ENCODE data around the gene TCEA2.
"Not testable (repeated sequence)": the region's sequence is repeated elsewhere in the genome, so short reads cannot be mapped to it uniquely, and the experiment has no call there.

TCEA2 gene

DNA sequence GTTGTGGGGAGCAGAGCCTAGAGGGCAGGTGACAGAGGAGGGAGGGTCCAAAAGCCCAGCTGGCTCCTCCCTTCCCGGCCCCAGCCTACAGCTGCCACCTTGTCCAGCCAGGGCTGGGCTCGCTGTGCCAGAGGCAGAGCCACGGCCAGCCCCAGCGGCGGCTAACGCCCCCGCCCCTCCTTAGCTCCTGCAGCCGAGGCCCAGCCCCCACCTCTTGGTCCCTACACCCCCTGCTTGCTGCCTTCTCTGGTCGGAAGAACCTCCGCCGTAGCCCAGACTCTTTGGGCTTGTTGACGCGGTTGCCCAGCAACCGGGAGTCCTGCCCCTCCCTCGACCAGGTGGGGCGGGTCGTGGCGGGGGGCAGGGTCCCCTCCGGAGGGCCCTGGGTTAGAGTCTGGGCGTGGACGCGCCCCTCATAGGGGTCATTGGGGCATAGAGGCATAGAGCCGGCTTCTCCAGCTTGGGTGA lies 21.7 kb downstream of the TCEA2 start:
- no peak for DNase-seq (ENCODE audit: low read depth)
- no peak overlapping the region for H3K4me3 ChIP-seq (ENCODE audit: low read depth, low read length)

DNA sequence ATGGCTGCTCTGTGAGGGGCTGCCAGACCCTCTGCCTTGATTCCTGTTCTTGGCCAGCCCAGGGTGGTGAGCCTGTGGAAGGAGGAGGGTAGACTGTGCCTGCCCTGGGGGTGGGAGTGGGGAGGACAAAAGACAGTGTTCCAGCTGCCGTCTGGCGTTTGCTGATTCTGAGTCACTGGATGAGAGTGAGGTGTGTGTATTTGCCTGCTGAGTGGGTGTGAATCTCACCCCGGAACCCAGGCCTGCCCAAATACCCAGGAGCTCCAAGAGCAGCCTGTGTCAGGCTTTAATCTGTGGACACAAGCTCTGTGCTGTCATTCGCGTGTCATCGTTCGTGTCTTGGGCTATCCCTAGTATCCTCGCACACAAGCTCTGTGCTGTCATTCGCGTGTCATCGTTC lies 23.8 kb downstream of the TCEA2 start:
- H3K4me3 ChIP-seq (ENCODE audit: low read depth, low read length) = no peak overlapping the region
- no peak for DNase-seq (ENCODE audit: low read depth)

DNA sequence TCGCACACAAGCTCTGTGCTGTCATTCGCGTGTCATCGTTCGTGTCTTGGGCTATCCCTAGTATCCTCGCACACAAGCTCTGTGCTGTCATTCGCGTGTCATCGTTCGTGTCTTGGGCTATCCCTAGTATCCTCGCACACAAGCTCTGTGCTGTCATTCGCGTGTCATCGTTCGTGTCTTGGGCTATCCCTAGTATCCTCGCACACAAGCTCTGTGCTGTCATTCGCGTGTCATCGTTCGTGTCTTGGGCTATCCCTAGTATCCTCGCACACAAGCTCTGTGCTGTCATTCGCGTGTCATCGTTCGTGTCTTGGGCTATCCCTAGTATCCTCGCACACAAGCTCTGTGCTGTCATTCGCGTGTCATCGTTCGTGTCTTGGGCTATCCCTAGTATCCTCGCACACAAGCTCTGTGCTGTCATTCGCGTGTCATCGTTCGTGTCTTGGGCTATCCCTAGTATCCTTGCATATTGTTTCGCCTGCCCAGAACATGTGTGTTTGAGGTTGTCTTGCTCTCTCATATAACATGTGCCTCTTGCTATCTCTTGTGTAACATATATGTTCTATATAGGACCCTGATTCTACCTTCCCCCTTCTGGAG lies 24.3 kb downstream of the TCEA2 start:
- DNase-seq (ENCODE audit: low read depth); H3K4me3 ChIP-seq (ENCODE audit: low read depth, low read length): not testable (repeated sequence)

DNA sequence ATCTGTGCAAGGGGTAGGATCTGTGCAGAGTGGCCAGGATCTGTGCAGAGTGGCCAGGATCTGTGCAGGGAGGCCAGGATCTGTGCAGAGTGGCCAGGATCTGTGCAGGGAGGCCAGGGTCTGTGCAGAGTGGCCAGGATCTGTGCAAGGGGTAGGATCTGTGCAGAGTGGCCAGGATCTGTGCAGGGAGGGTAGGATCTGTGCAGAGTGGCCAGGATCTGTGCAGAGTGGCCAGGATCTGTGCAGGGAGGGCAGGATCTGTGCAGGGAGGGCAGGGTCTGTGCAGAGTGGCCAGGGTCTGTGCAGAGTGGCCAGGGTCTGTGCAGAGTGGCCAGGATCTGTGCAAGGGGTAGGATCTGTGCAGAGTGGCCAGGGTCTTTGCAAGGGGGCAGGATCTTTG lies 25.6 kb downstream of the TCEA2 start:
- DNase-seq (ENCODE audit: low read depth); H3K4me3 ChIP-seq (ENCODE audit: low read depth, low read length): not testable (repeated sequence)

DNA sequence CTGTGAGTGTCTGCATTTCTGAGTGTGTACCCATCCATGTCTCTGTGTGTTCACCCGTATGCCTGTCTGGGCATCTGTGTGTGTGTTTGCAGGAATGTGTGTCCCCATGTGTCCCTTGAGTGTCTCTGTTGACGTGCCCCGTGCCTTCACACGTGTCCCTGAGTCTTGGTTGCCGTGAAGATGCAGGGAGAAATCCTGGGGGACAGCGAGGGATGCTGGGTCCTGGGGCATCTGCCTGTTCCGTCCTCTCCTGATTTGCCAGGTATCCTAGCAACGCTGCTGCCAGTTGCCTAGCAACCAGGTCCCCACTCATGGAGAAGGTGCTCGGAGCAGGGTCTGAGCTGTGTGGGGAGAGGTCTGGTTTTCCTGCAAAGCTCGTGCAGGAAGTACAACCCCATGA lies 27.2 kb downstream of the TCEA2 start:
- DNase-seq (ENCODE audit: low read depth) = no peak
- H3K4me3 ChIP-seq (ENCODE audit: low read depth, low read length) = no peak overlapping the region

DNA sequence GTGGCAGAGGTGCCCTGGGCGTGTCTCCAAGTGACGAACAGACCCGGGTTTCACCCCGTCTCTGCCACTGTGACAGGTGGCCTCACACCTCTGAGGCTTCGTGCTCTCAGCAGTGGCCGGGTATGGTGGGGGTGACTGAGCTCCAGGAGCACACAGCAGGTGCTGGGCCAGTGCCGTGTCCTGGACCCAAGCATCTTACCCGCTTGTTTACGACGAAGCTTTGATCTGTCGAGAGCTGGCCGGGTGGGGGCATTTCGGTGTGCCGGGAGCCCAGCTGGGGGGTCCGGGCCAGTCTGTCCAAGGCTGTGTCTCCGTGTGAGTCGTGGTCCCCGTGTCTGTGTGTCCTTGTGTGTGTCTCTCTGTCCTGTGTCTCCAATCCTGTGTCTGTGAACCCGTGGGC lies 28.3 kb downstream of the TCEA2 start:
- H3K4me3 ChIP-seq (ENCODE audit: low read depth, low read length) = no peak overlapping the region
- DNase-seq (ENCODE audit: low read depth) = no peak

DNA sequence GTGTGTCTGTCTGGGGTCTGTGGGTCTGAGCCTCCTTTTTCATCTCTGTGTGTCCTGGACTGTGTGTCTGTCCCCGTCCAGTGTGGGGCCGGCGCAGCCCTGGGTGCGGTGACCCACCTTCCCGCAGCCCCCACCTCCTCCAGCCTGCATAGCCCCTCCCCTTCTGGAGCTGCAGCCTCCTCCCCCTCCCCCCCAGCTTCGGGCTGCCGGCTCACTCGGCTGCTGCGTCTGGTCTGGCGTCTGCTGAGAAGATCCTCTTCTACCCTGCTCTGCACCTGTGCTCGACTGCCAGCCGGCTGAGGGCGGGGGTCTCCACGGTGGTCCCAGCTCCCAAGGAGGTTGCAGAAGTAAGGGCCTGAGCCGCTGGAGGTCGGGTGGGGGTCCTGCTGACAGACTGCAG lies 28.8 kb downstream of the TCEA2 start:
- no peak overlapping the region for H3K4me3 ChIP-seq (ENCODE audit: low read depth, low read length)
- DNase-seq (ENCODE audit: low read depth) = no peak

DNA sequence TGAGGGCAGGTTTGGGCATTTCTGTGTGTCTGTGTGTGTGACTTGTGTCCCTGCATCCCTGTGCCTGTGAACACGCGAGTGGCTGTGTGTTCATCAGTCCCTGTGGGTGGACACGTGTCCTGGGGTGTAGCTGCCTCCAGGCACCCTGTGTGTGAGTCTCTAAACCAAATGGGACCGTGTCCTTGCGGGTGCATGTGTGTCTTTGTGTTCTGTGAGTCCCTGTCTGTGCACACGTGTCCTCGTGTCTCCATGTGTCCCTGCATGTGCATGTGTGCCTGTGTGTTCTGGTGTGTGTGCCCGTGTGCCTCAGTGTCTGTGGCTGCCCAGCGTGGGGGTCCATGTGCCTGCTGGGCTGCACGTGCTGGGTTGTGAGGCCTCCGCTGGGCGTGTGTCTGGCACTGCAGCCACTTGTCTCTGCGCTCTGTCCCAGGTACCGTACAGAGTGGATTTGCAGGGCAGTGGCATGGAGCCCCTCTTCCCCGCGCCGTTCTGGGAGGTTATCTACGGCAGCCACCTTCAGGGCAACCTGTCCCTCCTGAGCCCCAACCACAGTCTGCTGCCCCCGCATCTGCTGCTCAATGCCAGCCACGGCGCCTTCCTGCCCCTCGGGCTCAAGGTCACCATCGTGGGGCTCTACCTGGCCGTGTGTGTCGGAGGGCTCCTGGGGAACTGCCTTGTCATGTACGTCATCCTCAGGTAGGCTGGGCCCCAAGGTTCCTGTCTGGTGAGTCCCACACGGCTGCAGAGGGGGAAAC lies 29.4 kb downstream of the TCEA2 start:
- no peak for DNase-seq (ENCODE audit: low read depth)
- no peak overlapping the region for H3K4me3 ChIP-seq (ENCODE audit: low read depth, low read length)

DNA sequence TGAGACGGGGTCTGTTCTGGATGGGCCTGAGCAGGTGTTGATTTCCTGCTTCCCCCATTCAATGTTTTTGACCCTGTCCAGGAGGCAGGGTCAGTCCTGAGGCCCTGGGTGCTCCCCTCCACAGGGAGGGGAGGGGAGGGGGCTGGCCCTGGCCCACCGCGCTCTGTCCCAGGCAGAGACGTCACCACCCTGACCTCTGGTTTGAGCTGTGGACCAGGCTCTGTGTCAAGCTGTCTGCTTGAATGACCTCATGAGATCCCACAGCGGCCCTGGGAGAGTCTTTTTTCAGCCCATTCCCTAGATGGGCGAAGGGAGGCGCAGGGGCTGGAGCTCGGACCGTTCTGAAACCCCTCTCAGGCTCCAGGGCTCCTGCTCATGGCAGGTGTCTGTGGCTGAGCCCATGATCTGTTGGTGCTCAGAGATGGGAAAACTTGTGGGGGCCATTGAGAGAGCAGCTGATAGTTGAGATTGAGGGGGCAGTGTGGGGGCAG lies 30.1 kb downstream of the TCEA2 start:
- DNase-seq (ENCODE audit: low read depth) = no peak
- no peak overlapping the region for H3K4me3 ChIP-seq (ENCODE audit: low read depth, low read length)

DNA sequence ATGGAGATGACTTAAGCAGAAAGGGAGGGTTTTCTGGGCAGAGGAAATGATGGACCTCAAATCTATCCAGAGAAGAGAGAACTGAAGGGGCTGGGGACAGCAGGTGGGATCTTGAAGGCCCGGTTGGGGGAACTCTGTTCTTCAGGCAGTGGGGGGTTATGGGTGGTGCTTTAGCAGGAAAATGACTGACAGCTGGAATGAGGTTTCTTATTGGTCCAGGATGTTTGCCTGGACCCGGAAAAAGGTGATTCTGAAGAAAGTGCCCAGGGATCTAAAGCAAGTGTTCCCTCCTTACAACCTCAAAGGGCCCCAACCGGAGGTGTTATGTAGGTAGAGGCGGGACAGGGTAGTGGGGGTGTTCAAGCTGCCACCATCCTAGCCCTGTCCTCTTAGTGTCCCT lies 32.5 kb downstream of the TCEA2 start:
- no peak overlapping the region for H3K4me3 ChIP-seq (ENCODE audit: low read depth, low read length)
- no peak for DNase-seq (ENCODE audit: low read depth)

DNA sequence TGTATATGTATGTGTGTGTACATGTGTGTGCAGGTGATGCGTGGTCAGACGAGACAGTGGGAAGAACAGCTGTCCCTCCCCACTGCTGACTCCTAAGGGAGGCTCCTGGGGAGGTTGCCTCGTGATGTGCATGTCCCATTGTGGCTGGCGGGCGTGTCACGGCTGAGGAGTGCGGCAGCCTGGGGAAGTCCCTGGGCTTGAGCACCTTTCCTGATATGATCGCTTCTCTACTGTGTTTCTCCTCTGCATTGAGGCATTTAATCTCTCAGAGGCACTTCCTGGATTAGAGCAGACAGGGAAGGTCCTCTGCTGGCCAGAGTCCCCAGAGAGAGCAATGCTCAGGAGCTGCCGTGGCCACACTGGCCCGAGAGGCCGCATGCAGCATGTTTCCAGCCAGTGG lies 32.9 kb downstream of the TCEA2 start:
- DNase-seq (ENCODE audit: low read depth) = no peak

DNA sequence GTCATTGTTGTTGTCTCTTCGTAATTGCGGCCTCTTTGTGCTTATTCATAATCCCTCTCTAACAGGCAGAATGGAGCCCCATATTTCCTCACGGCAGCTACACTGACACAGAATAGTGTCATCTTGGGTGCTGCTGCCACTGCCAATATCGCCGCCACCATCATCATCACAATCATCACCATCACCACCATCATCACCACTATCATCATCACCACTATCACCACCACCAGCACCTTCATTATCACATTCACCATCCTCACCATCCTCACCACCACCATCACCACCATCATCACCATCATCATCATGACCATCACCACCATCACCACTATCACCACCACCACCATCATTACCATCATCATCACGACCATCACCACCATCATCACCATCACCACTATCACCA lies 33.5 kb downstream of the TCEA2 start:
- no peak for DNase-seq (ENCODE audit: low read depth)
- no peak overlapping the region for H3K4me3 ChIP-seq (ENCODE audit: low read depth, low read length)

More for the DNA sequence above, 32.9 kb downstream of the TCEA2 start:
- H3K4me3 ChIP-seq (ENCODE audit: low read depth, low read length) = no peak overlapping the region

DNA sequence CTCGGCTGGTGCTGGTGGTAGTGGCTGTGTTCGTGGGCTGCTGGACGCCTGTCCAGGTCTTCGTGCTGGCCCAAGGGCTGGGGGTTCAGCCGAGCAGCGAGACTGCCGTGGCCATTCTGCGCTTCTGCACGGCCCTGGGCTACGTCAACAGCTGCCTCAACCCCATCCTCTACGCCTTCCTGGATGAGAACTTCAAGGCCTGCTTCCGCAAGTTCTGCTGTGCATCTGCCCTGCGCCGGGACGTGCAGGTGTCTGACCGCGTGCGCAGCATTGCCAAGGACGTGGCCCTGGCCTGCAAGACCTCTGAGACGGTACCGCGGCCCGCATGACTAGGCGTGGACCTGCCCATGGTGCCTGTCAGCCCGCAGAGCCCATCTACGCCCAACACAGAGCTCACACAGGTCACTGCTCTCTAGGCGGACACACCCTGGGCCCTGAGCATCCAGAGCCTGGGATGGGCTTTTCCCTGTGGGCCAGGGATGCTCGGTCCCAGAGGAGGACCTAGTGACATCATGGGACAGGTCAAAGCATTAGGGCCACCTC lies 35.5 kb downstream of the TCEA2 start:
- H3K4me3 ChIP-seq (ENCODE audit: low read depth, low read length) = no peak overlapping the region
- no peak for DNase-seq (ENCODE audit: low read depth)

DNA sequence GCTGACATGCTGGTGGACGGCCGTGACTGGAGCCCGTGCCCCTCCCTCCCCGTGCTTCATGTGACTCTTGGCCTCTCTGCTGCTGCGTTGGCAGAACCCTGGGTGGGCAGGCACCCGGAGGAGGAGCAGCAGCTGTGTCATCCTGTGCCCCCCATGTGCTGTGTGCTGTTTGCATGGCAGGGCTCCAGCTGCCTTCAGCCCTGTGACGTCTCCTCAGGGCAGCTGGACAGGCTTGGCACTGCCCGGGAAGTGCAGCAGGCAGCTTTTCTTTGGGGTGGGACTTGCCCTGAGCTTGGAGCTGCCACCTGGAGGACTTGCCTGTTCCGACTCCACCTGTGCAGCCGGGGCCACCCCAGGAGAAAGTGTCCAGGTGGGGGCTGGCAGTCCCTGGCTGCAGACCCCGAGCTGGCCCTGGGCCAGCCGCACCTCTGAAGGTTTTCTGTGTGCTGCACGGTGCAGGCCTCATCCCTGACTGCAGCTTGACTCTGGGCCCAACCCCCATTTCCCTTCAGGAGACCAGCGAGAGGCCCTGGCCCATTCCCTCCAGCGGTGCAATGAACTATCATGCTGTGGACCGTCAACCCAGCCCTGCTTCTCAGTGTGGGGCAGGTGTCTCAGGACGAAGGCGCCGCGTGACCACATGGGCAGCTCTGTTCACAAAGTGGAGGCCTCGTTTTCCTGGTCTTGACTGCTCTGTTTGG lies 36.2 kb downstream of the TCEA2 start:
- DNase-seq (ENCODE audit: low read depth) = no peak
- H3K4me3 ChIP-seq (ENCODE audit: low read depth, low read length) = no peak overlapping the region

DNA sequence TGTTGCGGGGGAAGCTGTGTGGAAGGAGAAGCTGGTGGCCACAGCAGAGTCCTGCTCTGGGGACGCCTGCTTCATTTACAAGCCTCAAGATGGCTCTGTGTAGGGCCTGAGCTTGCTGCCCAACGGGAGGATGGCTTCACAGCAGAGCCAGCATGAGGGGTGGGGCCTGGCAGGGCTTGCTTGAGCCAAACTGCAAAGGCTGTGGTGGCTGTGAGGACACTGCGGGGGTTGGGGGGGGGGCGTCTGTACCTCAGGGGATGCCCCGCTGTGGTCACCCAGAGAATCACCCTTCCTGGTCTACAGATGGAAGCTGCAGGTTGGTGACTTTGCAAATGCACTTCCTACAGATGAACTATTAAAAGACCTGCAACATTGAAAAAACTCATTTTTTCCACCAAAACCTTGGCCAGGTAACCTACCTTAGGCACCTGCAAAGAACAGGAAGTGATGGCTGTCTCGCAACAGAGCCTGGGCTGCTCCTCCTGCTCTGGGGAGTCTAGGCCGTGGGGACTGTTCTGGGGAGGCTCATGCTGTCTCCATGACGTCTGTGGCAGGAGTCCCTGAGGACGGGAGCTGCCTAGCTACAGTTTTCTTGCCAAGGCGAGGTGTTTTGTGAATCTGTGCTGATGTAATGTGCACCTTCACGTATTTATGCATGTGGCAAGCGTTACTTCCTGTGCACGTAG lies 37.0 kb downstream of the TCEA2 start:
- no peak for DNase-seq (ENCODE audit: low read depth)
- H3K4me3 ChIP-seq (ENCODE audit: low read depth, low read length) = no peak overlapping the region

DNA sequence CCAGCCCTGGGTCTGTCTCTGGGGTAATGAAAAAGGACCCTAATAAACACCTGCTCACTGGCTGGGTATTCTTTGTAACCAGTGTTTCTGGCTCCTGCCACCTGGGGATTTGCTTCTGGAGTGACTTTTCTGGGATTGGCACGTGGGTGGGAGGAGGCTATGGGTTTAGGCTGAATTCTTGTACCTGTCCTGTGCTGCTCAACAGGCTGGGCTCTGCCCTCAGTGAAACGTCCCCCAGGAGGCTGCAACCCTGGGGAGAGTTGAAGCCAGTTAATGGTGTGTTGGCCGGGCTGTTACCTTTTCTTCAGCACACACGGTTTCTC lies 37.5 kb downstream of the TCEA2 start:
- no peak for DNase-seq (ENCODE audit: low read depth)
- no peak overlapping the region for H3K4me3 ChIP-seq (ENCODE audit: low read depth, low read length)

DNA sequence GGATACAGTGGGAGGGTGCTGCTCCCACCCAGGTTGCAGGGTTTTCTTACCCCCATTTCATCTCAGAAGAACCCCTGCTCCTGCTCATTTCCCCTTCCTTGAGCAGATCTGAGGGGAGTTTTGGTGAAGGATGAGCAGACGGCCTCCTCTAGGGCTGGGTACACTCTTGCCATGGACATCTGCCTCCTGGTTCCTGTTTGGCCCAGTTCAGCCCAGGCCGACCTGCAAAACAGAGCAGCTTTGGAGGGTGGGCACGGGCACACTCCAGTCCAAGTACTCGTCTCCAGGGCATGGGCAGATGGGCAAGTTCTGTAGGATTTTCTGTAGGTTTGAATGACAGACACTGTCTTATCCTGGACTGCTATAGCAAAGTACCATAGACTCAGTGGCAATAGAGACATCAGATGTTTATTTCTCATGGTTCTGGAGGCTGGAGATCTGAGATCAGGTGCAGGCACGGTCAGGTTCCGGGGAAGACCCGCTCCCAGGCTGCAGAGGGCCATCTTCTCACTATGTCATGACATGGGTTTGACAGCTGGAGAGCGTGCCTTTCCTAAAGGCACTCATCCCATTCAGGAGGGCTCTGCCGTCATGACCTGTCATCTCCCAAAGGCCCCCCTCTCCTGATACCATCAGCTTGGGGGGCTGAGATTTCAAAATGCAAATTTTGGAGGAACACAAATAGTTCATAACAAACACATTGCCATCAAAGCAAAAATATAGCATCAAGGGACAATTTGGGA lies 38.1 kb downstream of the TCEA2 start:
- no peak for DNase-seq (ENCODE audit: low read depth)
- no peak overlapping the region for H3K4me3 ChIP-seq (ENCODE audit: low read depth, low read length)

DNA sequence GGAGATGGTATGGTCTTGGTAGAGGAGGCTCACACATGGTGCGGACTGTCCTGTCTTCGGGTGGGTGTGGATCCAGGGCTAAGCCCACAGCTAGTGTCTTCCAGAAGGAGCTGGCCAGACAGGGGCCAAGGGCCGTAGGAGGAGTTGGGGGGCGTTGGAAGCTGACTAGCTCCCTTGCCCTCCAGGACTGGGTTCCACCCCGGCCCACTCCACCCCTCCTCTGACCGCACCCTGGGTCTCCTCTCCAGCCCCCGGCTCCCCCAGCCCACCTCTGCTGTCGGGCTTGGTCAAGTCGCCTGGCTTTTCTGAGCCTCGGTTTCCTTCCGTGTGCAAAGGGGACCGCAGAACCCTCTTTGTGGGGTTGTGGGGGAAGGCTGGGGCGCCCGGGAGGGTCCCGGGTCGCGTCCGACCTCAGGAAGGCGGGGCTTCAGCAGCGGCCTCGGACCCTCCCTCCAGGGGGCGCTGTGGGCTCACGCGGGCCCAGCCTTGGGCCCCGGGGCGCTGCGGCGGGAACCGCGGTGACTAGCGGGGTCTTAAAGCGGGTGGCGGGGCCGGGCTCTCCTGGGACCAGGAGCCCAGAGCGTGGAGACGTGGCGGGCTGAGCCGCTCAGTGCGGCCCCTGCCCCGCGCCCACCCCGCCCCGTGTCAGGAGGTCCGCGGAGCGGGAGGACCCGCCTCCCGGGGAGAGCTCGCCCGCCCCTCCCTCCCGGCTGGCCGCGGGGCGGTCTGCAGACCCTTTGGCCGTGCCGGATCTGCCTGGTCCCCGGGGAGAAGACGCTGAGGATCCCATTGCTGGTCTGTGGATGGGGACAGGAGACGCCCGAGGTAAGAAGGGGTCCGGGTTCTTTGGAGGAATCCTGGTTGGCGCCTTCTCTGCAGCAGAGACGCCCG lies 39.0 kb downstream of the TCEA2 start:
- DNase-seq (ENCODE audit: low read depth) = no peak
- peak overlapping the region; percentile 5 for H3K4me3 ChIP-seq (ENCODE audit: low read depth, low read length)
